NCI-H2227 (cell line): ENCODE data around the gene UBR4.
A peak's percentile ranks its signal among the peaks of the same experiment; 100 is the strongest.
"Not testable (repeated sequence)": the region's sequence is repeated elsewhere in the genome, so short reads cannot be mapped to it uniquely, and the experiment has no call there.

Experiments
- DNase-seq: peaks from one replicate; lab custom pipeline; 2025; ENCODE audit not compliant: unreplicated experiment; lab: John Stamatoyannopoulos, UW

The UBR4 gene

DNA sequence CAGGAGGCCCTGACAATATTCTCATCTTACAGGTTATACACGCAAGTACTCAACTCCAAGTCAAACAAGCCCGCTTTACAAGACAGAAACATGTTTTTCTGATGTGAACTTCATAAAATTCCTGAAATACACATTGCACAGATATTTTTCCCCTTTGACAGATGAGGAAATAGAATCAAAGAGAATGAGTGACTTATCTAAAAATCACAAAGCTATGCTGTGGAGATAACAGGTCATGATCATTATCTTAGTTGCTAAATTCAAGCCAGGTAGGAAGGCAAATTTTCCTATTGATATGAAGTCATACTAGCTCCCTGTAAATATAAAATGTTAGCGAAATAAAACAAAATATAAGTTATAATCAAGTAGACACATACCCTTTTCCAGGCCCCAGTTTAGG is 18.3 kb downstream of the UBR4 start:
- no peak for DNase-seq

DNA sequence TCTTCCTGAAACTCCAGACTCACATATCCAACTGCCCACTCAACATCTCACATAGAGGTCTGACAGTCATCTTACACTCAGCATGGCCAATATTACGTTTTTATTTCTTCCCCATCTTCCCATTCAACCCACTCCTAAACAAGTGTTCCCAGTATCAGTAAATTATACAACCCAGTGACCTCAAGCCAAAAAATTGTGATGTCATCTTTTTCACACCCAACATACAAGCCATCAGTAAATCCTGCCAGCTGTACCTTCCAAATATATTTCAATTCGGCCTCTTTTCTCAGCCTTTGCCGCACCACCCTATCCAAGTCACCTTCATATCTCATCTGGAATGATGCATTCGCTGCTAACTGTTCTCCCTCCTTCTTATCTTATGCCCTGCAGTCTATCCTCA is 19.6 kb downstream of the UBR4 start:
- no peak for DNase-seq

DNA sequence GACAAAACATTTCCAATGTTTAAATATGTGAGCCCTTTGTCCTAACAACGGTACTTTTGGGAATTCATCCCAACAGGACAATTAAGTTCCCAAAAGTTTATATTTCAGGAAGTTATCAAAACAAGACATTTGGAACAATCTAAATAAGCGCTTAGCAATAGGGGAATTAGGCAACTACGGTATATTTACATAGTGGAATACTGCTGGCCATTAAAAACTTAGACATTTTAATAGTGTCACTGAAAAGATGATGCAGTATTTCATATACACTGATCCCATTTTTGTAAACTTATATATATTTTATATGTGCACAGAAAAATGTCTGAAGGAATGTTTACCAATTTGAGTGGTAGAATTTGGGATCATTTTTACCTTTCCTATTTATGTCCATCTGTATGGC is 20.8 kb downstream of the UBR4 start:
- no peak for DNase-seq

DNA sequence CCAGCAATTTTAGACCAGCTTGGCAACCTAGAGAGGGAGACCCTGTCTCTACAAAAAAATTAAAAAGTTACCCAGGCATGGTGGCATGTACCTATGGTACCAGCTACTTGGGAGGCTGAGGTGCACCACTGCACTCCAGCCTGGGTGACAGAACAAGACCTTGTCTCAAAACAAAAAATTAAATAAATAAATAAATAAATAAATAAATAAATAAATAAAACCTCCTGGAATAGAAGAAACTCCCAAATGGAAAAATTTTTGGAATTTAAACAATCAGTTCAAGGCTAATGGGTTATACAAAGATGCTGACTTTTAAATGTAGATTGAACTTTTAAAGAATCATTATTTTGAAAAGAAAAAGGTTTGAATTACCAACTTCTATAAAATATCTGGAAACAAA is 22.2 kb downstream of the UBR4 start:
- DNase-seq = no peak

DNA sequence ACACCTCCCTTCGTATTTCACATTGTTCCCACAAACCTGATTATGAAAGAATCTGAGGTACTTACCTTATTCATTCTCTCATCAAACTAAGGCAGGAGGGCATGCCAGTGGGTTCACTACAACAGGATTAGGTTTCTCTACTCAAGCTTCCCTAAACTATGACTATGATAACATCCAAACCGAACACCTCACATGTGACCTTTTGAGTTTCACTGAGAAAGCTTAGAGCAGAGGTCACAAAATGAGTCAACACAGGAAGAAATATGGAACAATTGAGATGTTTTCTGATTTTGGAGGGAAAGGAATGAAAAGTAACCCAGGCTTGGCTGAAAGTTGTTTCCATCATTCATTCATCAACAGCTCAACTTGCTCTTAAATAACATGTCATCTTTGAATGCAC is 24.1 kb downstream of the UBR4 start:
- no peak for DNase-seq

DNA sequence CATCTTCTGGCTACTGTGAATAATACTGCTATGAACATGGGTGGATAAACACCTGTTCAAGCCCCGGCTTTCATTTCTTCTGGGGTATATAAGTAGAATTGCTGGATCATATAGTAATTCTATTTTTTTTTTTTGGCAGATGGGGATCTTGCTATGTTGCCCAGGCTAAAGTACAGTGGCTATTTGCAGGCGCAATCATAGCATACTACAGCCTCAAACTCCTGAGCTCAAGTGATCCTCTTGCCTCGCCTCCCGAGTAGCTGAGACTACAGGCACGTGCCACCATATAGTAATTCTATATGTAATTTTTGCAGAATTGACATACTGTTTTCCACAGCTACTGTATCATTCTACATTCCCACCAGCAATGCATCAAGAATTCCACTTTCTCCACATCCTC is 27.8 kb downstream of the UBR4 start:
- no peak for DNase-seq

DNA sequence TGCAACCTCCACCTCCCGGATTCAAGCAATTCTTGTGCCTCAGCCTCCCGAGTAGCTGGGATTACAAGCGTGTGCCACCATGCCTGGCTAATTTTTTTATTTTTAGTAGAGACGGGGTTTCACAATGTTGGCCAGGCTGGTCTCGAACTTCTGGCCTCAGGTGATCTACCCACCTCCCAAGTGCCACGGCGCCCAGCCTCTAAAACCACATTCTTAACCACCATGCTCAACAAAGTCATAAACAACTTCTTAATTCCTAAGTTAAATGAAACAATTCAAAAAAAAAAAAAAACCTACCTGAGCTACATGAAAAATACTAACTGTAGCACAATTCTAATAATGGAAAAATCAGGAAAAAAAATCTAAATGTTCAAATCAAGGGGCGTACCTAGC is 29.8 kb downstream of the UBR4 start:
- not testable (repeated sequence) for DNase-seq

DNA sequence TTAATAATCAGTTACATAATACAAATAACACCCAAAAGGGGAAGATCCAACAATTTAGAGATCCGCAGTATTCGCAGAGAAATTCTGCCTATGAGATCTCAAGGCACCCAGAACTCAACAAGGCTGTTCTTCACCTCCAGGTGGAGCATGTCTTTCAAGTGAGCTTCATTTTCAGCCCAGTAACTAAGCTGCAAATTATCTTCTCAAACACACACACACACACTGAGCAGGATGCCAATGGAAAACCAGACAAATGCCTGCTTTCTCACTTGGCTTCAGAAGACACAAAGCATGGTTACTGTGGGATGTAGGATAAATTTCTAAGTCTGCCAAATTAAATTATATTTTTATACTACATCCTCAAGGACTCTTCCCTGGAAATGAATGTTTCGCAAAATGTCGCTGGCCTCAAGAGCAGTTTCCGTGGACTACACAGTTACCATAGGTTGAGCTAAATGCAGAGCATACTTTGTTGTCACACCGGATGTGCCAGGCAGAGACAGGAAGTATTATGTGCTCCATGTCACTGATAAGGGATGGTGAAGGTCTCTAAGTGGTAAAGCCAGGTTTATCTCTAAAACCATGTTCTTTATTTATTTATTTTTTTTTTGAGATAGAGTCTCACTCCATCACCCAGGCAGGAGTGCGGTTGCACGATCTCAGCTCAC is 30.3 kb downstream of the UBR4 start:
- DNase-seq = peak; percentile 64

DNA sequence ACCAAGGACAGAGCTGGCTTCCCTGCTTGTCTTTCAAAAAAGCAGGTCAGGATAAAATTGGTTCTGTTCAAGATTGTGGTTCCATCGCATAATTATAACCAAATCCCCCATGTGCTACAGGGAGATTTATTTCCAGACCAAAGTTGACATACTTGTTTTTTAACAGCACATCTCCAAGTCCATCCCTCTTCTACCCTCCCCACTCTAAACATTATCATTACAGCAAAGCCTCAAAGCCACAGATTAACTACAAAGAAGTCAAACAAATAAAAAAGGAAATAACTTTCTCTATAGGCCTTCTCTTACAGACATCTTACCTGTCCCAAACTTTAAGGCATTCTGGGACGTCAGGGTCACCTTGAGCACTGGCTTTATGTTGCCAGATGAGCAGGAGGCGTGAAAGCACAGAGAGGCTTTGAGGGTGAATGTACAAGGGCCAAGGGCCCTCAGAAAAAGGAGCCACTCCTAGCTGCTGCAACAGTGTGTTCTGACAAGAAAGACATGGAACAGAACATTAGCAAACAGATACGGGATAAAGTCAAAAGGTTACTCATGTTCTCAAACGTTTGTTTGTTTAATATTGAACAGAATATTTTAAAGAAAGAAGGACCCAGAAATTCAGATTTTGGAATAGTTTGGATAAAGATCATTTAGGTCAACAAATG is 31.2 kb downstream of the UBR4 start:
- no peak for DNase-seq

DNA sequence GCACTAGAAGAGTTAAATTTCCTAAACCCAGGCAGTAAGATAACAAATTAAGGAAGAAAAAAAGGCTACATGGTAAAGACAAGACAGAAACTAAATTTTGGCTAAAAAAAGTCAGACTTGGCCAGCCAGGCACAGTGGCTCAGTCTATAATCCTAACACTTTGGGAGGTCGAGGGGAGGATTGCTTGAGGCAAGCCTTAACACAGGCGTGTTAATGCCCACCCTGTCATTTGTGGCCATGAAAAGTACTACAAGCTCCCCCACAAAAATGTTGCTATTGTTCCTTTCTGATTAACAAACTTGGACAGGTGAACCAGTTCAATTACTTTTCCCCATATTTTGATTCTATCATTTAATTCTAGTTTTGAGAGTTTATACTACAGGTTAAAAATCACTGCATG is 32.3 kb downstream of the UBR4 start:
- DNase-seq = no peak

DNA sequence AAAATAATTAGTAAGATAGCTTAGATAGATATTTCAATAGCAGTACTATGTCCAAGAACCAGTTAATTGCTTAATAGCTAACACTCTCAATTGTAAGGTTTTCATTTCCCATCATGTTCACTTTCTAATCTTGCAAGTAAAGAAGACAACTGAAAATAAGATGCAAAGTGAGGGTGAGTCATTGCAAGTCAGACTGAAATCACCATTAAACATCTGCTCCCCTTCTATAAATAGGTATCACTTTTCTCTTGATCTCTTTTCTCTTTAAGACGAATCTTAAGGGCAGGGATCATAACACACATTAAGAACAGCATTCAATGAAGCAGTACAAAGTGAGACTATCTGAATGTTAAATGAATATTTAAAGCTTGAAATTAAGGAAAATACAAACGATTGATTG is 40.4 kb downstream of the UBR4 start:
- no peak for DNase-seq

DNA sequence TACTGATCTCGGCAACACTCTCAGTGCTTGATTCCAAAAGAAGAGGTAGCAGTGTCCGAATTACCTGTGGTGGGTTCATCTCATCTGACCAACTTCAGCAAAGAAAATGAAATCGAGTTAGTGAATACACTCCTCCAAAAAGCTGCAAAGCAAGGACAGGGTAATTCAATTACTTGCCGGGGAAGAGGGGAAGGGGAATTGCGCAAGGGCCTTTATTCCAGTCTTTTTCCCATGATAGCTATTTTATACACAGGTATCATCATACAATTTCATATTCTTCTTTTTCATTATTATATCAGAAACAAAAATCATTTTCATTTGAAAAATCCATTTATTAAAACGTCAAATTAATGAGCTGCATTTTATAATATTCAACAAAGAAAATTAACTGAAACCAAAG is 42.9 kb downstream of the UBR4 start:
- no peak for DNase-seq

DNA sequence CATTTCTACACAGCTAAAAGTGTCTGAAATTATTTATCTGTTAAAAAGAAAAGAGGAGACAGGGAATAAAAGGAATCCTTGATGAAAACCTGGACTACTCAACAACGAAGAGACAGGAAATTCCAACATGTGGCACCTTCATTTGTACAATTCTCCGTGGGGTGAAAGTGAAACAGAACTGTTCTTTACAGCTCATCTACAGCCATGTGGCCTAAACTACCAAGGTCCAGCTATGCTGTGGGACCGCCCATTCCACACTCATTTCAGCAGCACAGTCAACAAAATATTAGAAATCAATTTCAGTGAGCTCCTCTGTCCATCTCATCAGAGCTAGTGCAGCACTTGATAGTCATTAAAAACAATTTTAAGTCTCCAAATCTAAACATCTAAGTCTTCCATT is 44.0 kb downstream of the UBR4 start:
- DNase-seq = no peak

DNA sequence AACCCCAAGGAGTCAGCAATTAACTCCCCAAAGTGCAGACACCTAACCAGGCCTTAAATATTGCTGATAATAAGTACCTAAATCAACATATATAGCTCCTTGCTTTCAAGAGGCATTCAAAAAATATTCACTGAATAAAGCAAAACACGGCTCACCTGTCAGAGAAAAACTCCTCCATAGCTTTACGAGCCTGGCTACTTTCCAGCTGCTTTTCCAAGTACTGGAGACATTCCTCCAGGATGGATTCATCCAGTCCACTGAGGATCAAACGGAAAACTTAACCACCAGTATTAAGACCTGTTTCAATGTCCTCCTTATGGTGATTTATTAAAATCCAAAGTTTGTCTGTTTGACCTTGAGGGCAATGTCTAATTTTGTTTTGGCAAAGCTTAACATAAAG is 44.6 kb downstream of the UBR4 start:
- DNase-seq = no peak

DNA sequence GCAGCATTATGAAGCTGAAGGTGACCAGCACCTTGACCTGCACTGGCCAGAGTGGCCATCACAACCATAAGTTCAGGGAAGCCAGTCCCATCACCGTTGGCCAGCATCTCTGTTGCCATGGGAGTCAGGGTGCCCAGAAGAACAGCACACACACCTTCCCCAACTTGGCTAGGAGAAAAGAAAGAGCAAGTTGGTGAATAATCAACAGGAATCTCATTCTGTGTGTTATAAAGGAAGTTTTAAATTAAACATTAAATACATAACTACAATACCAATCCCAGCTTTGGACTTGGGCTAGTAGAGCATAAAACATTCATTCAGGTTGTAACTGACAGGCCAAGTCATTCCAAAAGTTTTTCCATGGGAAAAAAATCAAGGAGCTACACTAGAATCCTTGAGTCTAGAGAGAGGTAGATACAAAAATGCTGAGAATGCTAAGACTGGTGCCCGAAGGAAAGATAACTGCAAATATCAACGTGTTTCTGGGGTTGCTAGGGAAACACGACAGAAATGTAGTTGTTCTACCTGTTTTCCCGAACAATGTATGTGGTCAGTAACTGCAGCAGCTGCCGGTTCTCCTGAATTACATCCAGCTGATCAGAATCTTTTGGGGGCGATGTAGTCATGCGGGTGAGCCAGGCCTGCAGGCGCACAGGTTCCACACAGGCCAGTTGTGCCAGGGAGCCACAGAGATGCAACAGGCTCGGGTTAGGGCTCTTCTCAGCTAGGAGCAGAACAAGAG is 45.6 kb downstream of the UBR4 start:
- DNase-seq = no peak

DNA sequence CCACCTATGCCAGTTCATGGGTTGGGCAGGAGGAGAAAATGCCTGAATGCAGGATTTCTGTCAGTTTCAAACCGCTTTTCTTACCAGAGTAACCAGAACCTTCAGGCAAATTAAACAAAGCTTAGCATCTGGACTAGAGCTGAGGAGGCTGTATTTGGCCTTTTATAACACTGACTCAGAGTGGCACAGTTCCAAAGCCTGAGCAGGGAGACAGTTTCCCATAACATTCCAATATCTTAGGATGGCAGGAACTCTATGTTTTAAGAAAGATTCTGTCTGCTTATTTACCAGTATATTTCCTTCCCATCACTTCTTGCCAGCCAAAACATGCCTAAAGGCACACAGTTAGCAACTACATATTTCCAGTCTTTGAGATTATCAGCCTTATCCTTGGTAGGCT is 46.8 kb downstream of the UBR4 start:
- no peak for DNase-seq

DNA sequence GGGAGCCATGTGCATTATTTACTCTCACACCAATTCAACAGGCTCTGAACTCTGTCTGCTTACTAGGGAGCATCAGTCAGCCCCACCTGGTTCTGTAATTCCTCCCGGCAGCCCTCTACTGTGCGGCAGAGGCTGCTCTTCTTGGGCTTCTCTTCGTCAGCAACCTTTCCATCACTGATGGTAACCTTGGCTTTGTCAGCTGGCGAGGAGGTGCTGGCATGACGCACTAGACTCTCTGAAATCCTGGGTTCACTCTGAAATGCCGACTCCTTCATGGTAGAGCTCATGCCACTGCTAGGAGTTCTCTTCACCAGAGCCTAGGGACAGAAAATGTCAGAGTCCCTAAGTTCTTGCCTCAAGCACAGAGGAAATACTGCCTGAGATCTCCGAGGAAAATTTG is 49.2 kb downstream of the UBR4 start:
- no peak for DNase-seq

DNA sequence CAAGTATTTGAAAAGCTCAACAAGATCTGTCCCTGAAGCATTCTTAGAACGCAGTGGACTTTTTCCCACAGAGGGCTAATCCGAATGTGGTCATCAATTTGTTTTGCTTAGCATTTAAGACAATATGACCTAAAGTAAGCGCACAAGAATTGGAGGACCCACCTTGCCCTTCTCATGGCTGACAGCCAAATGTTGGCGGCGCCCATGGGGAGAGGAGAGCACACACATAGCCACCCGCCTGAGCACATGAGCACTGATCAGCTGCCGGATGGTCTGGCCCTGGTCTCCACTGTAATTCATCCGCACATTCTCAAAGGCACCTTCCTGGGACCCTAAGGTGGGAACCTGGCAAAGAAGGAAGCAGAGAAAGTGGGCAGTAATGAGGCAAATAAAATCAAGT is 52.4 kb downstream of the UBR4 start:
- no peak for DNase-seq

DNA sequence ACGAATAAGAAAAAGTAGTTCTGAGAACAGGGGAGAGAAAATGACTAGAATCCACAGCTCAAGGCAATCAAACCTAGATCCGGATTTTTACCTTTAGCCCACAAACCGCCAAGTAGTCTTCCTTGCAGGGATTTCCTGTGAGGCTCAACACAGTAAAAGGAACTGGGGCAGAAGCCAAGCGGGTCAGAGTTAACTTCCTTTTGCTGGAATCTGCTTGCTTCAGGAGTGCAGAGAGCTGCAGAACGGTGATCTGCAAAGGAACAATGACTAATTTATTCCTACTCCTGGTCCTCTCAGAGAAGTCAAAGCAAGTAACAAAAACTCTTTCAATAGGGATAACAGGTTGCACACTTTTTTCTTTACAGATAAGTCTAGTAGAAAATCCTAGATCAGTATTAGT is 53.4 kb downstream of the UBR4 start:
- no peak for DNase-seq

DNA sequence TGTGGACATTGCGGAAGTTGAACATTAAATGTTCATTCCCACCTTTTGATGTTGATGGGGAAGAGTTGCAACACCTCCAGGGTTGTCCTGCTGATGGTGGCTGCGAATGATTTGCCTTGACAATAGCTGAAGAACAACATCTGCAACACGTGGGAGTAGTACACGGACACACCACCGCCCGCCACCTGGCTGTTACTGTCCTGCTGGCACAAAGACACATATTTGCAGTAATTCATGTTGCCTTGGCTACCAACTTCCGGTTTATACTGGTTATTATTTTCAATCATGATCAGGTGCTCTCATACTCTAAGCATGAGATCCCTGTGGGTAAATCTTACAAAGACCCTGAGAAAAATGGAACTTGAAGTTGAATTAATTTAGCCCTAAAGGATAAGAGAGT is 55.2 kb downstream of the UBR4 start:
- DNase-seq = peak; percentile 53

DNA sequence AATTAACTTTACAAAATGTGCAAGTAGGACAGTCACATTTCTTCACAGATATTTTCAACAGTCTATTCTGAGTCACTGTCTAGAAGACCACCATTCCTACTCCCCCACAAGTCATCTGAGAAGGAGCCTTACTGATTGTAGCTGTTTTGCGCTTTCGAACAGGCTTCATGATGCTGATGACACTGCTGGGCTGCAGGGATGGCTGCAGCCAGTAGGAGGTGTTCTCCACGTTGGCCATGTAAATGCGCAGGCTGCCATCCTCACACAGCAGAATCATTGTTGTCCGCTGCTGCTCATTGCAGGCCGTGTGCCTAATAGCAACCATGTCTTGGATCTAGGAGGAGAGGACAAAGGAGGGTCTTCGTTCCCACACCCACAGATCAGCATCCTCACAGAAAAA is 56.9 kb downstream of the UBR4 start:
- DNase-seq = no peak

DNA sequence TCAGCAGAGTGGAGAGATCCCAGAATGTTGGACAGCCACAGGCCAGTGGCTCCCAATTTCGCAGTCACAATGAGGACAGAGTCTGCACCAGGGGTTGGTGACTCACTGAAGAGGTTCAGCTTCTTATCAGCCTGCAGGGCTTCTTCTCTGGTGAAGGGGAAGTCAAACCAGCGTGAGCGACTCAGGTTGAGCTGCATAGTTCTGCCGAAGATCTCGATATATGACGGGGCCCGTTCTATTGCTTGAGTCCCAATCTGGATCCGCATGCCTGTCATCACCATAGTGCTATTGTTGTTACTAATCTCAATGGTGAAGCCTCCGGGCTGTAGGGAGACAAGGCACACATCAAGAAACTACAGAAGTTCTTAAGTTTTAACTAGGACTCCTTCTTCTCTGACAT is 58.5 kb downstream of the UBR4 start:
- DNase-seq = no peak

DNA sequence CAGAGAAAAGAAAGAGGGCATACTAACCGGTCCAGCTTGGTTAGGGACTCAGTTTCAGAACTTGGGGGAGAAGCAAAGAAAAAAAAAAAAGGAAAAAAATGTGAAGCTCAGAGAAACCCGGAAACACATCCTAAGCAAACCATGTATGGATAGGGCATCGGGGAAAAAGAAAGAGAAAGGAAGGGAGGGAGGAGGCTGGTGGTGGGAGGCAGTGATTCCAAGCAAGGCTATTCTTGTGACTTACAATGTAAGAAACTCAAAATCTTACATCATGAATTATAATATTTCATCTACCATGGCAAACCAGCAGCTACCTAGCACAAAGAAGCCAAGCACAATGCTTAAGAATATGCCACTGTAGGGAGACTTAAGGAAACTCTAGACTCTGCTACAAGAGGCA is 60.3 kb downstream of the UBR4 start:
- DNase-seq = no peak
